NCI-H526 treated with DMSO at 0.1 percent for 48 hours (cell line): ENCODE measurements around the gene CNBP.

Source experiments
- DNase-seq: peaks from one replicate; lab custom pipeline; 2025; lab: John Stamatoyannopoulos, UW

The CNBP gene

GRCh38 chr3:129131465-129132088 is 52.1 kb downstream of the CNBP start:
- no peak for DNase-seq

GRCh38 chr3:129130291-129130813 is 53.3 kb downstream of the CNBP start:
- DNase-seq = no peak

- no peak for DNase-seq
Observed at GRCh38 chr3:129128357-129129155, 55.1 kb downstream of the CNBP start.

- DNase-seq = no peak
Observed at GRCh38 chr3:129126726-129127280, 56.9 kb downstream of the CNBP start.

GRCh38 chr3:129123314-129124060 is 60.2 kb downstream of the CNBP start:
- DNase-seq = peak; percentile 51

- no peak for DNase-seq
Observed at GRCh38 chr3:129122412-129123011, 61.2 kb downstream of the CNBP start.

GRCh38 chr3:129121792-129122411 is 61.8 kb downstream of the CNBP start, which contains the start of gene RAB43:
Gene RAB43, minus strand, starts transcription at chr3:129121804. Its CDS starts 315 bp downstream, at chr3:129121489.
- DNase-seq = peak; percentile 87

GRCh38 chr3:129121016-129121791 is 62.5 kb downstream of the CNBP start:
- no peak for DNase-seq

GRCh38 chr3:129120254-129121004 is 63.3 kb downstream of the CNBP start:
- DNase-seq = no peak

GRCh38 chr3:129119365-129120100 is 64.2 kb downstream of the CNBP start:
- DNase-seq = no peak

- no peak for DNase-seq
Observed at GRCh38 chr3:129118745-129119144, 65.0 kb downstream of the CNBP start.
